Measurements from ENCODE around the gene GAGE12J.
"Not testable (repeated sequence)": the region's sequence is repeated elsewhere in the genome, so short reads cannot be mapped to it uniquely, and the experiment has no call there.

Gene GAGE12J

DNA sequence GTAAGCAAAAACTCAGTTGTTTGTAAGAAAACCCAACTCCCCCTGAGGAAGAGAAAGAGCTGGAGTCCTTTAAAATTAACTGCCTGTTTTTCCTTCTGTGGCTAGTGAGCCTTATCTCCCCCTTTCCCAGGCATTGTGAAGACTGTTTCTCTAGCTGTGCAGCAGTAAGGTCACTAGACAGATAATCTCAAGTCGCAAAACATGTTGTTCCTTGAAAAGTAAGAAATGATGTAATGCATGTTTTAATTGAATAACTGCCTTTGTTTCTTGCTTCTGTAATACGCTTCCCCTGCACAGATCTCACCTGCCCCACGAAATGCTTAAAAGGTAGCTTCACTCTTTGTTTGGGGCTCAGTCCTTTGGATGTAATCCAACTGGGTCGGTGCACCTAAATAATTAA, 5.8 kb upstream of the GAGE12J start:
- DNase-seq (ENCODE audit: insufficient read length) (no peak), FAIRE-seq (no peak)
- TF ChIP-seq POLR2A (IDR thresholded peaks at IDR 0.05; ENCODE audit: low read depth, low read length): no peak
- TF ChIP-seq TAF1 (IDR thresholded peaks at IDR 0.05; ENCODE audit: borderline replicate concordance, low read depth, low read length): no peak
- no peak for TF ChIP-seq POLR2AphosphoS5 (IDR thresholded peaks at IDR 0.05; ENCODE audit: low read depth, low read length)

DNA sequence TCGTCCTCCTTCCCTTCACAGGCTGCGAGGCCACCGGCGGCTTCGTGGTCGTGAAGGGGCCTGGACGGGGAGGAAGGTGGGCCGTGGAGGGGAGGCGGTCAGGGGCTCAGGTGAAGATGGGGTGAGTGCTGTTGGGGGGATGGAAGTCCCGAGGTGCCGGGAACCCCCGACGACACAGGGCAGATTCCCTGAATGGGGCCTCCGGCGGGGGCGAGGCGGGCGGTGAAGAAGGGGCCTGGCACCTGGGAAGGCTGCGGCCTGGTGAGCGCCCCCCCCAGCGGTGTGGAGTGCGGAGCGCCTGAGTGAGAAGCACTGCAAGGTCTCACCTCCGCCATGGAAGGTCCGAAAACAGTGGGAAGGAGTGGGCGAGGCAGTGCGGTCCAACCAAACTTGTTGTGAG, 429 bp downstream of the GAGE12J start:
- not testable (repeated sequence) for DNase-seq (ENCODE audit: insufficient read length); FAIRE-seq

DNA sequence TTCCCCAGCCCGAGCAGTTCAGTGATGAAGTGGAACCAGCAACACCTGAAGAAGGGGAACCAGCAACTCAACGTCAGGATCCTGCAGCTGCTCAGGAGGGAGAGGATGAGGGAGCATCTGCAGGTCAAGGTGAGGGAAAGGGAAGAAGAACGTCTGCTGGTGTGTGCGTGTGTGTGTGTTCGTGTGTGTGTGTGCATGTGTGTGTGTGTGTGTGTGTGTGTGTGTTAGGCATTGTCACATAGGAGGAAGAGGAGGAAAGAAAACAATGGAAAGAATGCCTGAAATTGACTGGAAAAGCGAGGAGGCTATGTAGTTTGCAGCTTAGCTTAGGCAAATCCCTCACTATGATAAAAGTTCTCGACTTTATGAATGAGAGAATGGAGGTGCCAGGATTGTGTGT, 1.9 kb downstream of the GAGE12J start:
- FAIRE-seq; DNase-seq (ENCODE audit: insufficient read length): not testable (repeated sequence)

DNA sequence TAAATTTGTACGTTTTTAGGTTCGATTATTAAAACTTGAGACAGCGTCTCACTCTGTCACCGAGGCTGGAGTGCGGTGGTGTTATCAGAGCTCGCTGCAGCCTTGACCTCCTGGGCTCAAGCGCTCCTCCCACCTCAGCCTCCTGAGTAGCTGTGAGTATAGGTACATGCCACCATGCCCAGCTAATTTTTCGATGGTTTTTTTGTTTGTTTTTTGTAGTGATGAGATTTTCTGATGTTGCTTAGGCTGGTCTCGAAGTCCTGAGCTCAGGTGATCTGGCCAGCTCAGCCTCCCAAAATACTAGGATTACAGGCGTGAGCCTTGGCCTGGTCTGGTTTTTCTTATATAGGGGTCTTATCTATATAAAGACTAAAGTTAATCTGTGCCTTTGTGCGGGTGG, 8.6 kb downstream of the GAGE12J start:
- FAIRE-seq; DNase-seq (ENCODE audit: insufficient read length): not testable (repeated sequence)

DNA sequence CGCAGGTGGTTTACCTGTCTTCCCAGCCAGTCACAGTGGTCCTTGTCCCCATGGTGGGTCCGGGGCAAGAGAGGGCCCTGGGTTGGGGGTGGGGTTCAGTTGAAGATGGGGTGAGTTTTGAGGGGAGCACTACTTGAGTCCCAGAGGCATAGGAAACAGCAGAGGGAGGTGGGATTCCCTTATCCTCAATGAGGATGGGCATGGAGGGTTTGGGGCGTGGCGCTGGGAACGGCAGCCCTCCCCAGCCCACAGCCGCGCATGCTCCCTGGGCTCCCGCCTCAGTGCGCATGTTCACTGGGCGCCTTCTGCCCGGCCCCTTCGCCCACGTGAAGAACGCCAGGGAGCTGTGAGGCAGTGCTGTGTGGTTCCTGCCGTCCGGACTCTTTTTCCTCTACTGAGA, 9.4 kb downstream of the GAGE12J start, which contains the start of gene GAGE13:
Gene GAGE13, plus strand, starts transcription at position 301 of the 400 bp plus-strand sequence. CDS start 1,156 bp downstream, outside the sequence.
- not testable (repeated sequence) for DNase-seq (ENCODE audit: insufficient read length); FAIRE-seq

DNA sequence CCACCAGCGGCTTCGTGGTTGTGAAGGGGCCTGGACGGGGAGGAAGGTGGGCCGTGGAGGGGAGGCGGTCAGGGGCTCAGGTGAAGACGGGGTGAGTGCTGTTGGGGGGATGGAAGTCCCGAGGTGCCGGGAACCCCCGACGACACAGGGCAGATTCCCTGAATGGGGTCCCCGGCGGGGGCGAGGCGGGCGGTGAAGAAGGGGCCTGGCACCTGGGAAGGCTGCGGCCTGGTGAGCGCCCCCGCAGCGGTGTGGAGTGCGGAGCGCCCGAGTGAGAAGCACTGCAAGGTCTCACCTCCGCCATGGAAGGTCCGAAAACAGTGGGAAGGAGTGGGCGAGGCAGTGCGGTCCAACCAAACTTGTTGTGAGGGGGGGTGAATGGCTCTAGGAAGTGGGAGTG, 10.0 kb downstream of the GAGE12J start:
- not testable (repeated sequence) for FAIRE-seq; DNase-seq (ENCODE audit: insufficient read length)

DNA sequence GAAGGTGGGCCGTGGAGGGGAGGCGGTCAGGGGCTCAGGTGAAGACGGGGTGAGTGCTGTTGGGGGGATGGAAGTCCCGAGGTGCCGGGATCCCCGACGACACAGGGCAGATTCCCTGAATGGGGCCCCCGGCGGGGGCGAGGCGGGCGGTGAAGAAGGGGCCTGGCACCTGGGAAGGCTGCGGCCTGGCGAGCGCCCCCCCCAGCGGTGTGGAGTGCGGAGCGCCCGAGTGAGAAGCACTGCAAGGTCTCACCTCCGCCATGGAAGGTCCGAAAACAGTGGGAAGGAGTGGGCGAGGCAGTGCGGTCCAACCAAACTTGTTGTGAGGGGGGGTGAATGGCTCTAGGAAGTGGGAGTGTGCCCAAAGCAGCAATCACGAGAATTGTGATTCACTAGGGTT, 19.6 kb downstream of the GAGE12J start:
- not testable (repeated sequence) for FAIRE-seq; DNase-seq (ENCODE audit: insufficient read length)

DNA sequence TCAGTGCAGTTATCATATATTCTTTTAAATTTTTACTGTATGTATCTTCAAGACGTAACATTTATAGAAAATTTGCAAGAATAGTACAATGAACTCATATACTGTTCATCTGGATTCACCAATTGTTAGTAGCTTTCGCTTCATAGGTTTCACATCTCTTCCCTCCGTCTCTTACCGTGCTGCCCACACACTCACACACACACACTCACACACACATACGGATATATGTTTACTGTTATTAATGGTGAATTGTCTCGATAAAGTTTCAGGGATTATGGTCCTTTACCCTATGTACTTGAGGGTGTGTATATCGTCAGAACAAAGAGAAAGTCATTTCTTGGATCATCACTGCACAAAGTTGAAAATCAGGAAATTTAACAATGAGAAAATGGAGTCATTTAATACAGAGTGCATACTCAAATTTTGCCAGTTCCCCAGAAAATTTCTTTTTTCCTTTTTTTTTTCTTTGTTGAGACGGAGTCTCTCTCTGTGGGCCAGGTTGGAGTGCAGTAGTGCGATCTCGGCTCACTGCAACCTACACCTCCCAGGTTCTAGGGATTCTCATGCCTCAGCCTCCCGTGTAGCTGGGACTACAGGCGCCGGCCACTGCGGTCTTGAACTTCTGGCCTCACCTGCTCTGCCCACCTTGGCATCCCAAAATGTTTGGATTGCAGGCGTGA, 22.8 kb downstream of the GAGE12J start:
- not testable (repeated sequence) for FAIRE-seq; DNase-seq (ENCODE audit: insufficient read length)

DNA sequence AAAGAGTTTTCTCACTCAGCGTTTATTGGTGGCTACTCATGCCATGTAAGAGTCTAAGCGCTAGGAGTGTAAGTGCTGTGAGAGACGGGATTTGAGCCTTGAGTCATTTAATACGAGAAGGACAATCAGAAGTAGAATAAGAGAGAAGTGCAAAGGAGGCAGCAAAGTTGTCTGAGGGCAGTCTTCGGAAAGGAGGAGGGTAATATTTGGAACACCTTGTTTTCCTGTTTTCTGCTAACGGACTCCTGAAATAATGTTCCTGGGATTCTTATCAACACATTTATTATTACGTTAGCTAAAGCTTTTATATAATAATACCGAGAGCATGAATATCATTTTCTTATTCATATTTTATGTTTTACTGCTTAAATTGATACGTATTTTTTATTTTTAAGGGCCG, 23.6 kb downstream of the GAGE12J start:
- FAIRE-seq; DNase-seq (ENCODE audit: insufficient read length): not testable (repeated sequence)

DNA sequence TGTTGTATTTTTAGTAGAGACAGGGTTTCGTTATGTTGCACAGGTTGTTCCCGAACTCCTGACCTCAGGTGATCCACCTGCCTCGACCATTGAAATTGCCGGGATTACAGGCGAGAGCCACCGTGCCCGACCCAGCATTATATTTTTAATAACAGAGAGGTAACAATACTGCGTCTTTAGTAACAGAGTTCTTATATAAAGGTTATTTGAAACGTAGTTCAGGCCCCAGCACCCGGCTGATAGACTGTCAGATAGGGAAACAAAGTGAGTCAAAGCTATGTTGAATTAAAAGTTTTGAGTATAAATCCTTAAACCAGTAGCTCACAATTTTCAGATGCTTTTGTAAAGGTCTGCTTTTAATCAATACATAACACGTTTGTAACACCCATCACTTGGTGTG, 24.3 kb downstream of the GAGE12J start:
- not testable (repeated sequence) for DNase-seq (ENCODE audit: insufficient read length); FAIRE-seq

Data from GM12892 (cell line).